Stimulated activated CD8-positive, alpha-beta memory T cell treated with anti-CD3 and anti-CD28 coated beads, Interleukin-15, amount 100 ng/mL, for 24 hours (primary cell): ENCODE data around the gene ARHGAP24.

ENCODE experiments used
- DNase-seq: peaks from one replicate; pipeline ENCODE4 v3.0.0-alpha.2; 2020; ENCODE audit warnings: low read depth

Gene ARHGAP24

GRCh38 chr4:85580489-85580888 is 105.5 kb downstream of the ARHGAP24 start:
- no peak for DNase-seq

DNA sequence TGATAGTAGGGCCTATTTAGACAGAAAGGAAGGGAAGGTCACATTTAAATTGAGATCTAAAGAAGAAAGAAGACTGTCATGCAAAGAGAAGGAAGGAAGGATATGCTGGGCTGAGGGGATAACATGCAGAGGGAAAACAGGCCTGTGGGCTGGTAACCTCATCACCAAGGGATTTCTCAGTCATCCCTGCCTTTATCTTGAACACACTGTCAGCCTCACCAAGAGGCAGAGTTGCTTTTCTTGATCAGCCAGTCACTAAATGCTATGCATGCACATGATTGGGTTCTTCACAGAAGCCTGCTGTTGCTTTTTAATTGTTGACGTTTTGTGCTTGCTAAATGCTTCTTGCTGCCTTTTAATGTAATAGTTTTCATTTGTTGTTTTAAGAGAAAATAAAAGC is 113.0 kb downstream of the ARHGAP24 start:
- no peak for DNase-seq

- DNase-seq, result no peak
Observed at GRCh38 chr4:85591406-85592098, 116.6 kb downstream of the ARHGAP24 start.

DNA sequence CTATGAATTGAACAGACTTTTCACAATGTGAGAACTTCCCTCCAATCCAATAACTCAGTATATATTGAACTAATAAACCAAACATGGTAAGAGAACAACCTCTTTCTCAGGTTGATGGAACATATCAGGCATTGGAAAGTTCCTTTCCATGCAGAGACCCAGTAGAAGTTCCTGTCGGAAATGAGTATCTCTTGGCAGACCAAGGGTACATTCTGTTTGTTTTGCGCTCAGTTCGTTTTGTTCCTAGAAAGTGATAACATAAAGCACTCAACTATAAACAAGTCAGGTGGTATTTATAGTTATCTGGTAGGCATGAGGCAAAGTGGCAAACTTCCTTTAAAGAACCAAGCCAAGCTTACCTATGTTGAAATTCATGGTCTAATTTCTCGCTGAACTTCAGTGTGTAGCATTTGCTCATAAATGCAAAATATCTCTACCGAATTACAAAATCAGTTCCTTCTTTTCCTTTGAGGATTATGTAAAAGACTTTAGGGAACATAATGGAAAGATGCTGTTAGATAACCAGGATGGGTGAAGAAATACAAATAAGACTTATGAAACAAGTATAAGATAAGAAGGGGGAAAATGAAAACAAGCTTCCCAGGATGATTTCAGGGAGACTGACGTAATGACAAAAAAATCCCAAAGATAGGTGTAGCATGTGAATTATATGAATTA is 120.3 kb downstream of the ARHGAP24 start:
- no peak for DNase-seq

DNA sequence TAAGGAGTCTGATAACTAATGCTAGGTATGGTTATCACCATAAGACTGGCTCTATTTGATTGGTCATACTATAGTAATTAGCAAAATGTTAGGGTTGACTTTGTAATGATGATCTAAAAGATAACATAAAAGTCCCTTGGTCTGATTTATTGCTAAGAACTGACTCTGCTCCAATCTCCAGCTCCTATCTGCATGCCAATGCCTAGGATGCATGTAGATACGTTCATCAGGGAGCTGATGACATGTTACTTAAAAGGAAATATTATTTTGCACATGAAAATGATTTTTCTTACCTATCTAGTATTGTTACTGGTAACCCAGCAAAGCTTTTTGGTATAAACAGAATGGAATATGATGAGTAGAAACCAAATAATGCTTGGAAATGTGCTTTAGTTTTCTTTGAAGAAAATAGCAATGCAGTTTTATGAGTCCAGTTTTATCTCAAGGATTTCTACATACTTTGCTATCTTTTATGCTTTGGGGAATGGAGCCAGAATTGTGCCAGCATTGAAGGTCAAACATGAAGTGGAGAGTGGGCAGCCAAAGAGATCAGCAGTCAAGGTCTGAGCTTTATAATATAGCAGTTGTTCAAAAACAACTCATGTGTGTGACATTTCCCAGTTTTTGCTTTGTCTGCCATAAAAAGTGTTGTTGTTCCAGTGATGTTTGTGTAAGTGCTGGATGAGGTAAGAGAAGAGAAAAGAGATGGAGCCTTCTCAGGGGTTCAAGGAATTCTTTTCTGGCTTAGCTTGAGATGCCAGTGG is 121.0 kb downstream of the ARHGAP24 start:
- DNase-seq, result no peak

DNA sequence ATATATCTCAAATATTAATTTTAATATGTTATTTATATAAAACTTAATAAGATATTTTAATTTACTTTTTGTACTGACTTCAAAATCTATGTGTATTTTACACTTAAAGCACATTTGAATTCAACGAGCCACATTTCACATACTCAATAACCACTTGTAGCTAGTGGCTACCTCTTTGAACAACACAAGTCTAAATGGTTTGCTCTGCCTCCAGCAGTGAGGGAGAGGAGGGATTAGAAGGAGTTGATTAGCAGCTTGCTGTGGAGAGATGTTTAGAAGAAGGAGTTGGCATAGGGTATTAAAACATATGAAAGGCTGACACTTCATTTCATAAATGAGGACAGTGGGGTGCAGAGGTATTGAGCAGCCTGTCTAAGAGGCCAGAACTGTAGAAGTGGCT is 124.0 kb downstream of the ARHGAP24 start:
- DNase-seq, result no peak

GRCh38 chr4:85600501-85600900 is 125.6 kb downstream of the ARHGAP24 start:
- DNase-seq, result no peak

GRCh38 chr4:85603437-85604336 is 128.7 kb downstream of the ARHGAP24 start:
- DNase-seq, result no peak

DNA sequence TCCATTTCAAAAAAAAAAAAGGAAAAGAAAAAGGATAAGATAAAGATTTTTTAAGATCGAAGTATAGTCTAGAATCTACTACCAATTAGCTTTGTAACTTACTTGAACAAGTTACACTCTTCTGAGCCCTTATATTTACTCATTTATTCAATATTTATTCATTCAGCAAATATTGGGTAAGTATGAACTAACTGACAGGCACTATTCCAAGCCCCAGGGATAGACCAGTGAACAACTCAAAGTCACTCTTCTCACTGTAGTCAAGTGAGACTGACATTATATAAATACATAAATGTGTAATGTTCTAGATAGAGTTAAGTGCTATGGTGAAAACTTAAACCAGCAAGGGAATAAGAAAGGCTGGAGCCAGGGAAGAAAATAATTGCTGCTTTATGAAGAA is 131.6 kb downstream of the ARHGAP24 start:
- DNase-seq, result no peak

DNA sequence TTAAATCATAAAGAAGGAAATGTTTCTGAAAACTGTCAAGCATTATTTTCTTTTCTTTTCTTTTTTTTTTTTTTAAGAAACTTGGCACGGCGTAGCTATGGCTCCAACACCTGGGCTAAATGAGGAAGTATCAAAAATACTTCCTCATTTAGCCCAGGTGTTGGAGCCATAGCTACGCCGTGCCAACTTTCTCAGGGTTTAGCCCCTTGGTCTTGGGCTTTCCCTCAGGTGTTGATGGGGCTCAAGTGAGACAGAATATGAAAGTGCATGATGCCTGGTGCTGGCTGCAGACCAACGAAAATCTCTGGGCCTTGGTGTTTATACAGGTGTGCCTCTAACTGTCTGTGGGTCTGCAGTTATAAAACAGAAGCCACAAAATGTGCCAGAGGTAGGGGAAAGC is 132.7 kb downstream of the ARHGAP24 start:
- no peak for DNase-seq

DNA sequence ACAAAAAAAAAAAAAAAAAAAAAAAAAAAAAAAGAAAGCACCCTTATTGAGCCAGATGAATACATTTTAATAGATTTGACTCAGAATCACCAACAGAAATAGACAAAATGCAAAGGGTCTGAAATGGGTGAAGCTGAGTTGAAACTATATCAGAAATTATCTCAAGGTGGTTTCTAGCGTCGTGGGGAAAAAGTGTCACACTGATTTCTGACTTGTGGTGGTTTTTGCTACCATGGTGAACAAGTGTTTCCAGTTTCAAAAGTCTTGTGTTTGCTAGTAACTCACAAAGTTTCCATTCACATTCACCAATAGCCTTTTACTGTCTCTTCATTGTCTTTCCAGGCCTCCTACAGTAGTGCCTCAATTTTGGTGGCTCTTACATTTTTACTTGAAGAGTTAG is 135.5 kb downstream of the ARHGAP24 start:
- no peak for DNase-seq

DNA sequence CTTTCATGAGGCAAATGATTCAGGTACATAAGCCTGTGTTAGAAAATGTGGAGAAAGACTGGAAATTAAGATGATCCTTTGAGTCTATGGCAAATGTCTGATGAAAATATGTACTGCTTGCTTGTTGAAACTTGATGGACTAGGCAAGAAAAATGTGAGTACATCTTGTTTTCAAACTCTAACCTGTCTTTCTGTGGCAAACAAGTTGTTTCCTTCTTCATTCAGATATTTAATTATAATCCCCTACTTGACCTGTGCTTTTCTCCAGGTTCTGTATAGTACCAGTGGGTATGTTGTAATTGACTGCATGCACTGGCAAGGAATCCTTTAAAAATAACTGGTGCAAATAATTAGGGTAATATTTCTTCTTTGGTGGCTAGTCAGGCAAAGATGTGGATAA is 136.7 kb downstream of the ARHGAP24 start:
- DNase-seq, result no peak

GRCh38 chr4:85613901-85614300 is 139.0 kb downstream of the ARHGAP24 start:
- no peak for DNase-seq

DNA sequence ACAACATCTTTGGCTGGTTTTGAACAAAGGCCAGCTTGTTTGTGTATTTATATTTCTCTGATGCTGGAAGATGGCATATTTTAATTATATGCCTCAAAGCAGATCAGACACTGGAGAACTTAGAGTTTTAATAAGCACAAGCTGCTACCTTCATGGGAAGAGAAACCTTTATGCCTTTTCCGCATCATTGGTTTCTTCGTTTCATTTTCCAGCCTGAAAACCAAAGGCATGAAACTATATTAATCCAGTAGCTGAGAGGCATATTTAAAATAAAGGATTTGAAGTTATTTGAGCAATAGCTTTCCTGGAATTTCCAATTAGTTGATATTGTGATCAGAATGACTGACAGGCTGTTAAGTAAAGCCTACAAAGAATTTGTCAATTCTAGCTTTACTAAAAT is 141.0 kb downstream of the ARHGAP24 start:
- no peak for DNase-seq

DNA sequence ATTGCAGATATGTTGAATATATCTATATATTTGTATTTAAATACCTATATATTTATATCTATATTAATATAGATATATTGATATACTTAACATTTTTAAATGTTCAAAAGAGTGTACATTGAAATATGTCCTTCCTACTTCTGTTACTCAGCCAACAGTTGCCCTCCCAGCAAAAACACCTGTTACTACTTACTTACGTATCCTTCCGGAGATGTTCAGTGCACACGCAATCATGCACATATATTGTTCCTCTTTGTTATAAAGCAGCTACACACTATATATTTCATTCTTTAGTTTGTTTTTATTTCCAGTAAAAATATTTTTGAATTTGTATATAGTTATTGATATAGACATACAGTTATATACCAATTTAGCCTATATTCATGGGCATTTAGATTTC is 142.3 kb downstream of the ARHGAP24 start:
- no peak for DNase-seq

- no peak for DNase-seq
Observed at GRCh38 chr4:85632981-85633380, 158.0 kb downstream of the ARHGAP24 start.

- DNase-seq, result no peak
Observed at GRCh38 chr4:85637778-85638177, 162.8 kb downstream of the ARHGAP24 start.

DNA sequence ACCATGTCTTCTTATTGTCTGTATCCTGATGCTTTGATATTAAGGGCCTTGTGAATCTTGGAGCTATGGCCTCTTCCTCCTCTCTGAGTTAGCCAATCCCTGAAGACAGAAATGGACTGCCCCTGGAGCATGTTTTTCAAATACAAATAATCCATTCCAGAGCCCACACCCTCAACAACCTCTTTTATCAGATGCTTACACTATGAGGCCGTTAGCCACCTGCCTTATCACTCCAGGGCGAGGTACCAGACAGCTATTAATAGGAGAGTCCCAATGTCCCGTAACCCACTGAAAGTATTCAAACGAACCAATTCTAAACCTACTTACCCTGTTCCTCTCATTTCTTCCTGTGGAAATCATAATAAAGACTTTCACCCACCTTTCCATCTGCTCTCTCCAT is 165.0 kb downstream of the ARHGAP24 start:
- DNase-seq, result no peak

DNA sequence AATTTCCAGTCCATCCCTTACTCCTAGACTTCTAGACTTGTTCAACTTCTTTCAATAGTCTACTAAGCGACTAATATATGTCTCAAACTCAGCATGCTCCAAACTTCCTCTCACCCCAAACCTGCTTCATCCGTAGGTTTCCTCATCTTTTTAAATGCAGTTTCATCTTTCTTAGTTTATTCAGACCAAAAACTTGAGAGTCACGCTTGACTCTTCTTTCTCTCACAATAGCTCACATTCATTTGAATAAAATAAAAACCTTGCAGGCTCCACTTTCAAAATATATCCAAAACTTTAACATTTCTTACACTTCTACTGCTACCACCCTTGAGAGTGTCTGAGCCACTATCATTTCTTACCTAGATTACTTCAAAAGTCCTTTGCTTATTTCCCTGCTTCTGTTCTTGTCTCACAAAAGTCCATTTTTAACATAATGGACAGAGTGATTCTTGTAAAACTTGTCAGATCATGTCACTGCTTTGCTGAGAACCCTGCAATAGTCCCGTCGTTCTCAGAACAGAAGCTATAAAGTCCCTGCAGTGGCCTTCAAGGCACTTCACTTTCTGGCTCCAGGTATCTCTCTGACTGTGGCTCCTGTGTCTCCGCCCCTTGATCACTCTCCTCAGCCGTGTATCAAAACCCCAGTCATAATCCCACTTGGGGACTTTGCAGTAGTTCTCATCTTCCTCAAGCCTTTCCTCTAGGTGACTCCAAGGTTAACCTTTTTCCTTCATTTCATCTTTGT is 167.6 kb downstream of the ARHGAP24 start:
- no peak for DNase-seq

DNA sequence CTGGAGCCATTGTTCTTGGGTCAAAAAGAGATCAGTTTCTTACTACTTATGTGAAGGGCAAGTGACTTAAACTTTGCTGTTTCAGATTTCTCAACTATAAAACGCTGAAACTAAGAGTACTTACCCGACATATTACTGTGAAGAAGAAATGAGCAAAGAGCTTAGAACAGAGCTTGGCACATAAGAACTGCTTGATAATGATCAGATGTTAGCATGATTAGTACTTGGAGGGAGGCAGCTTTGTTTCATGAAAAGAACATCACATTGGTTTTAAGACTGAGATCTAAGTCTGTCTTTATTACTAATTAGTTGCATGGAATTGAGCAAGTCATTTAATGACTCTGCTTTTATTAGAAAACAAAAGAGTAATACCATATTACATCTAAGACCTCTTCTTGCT is 169.1 kb downstream of the ARHGAP24 start:
- DNase-seq, result no peak

GRCh38 chr4:85650908-85651307 is 176.0 kb downstream of the ARHGAP24 start:
- DNase-seq, result no peak
